Upper lobe of right lung (tissue), 1 donor: ENCODE data around the gene CXorf58. TPM values are rescaled to one million over a fixed set of nuclear protein-coding genes. Genes with fewer than 3 reads are reported as not detected.

Experiments used
- ATAC-seq: fragments of 200-7000 bp; cut with Tn5 transposase; one replicate; pipeline ENCODE4 v1.9.1; 2020; ENCODE audit warnings: mild to moderate bottlenecking, moderate library complexity
- DNase-seq: peaks from one replicate; pipeline ENCODE4 v3.0.0-alpha.2; 2020
- H3K27ac ChIP-seq: fragments of 200-600 bp; one replicate; pipeline ENCODE4 v1.8.0; 2022
- H3K27me3 ChIP-seq: fragments of 200-600 bp; one replicate; pipeline ENCODE4 v1.8.0; 2022; ENCODE audit warnings: mild to moderate bottlenecking
- H3K36me3 ChIP-seq: fragments of 200-600 bp; one replicate; pipeline ENCODE4 v1.8.0; 2022
- H3K4me1 ChIP-seq: fragments of 200-600 bp; one replicate; pipeline ENCODE4 v1.8.0; 2022
- H3K4me3 ChIP-seq: fragments of 200-600 bp; one replicate; pipeline ENCODE4 v1.8.0; 2022; ENCODE audit warnings: mild to moderate bottlenecking
- H3K9me3 ChIP-seq: fragments of 200-600 bp; one replicate; pipeline ENCODE4 v1.8.0; 2022
- intact Hi-C: fragments of 100-400 bp; cut with DNase I; formaldehyde crosslinking; loops from one replicate; pipeline ENCODE4 v1.11.0; 2022
- total RNA-seq: library from RNA; stranded (reverse); fragmentation: NEBNext Ultra II Directional; extraction: Animal tissue kit (Norgen Biotek cat#: 25700); gene quantifications from one replicate; pipeline ENCODE4 v1.2.1, GENCODE V29; 2021
- TF ChIP-seq, protein P1 (sequence below): fragments of 200-600 bp; IDR thresholded peaks from one replicate; pipeline ENCODE4 v1.8.0; 2022; ENCODE audit warnings: antibody characterized with exemption
- donor health status: DM: no; HTN: yes; CAD: no; lungs with severe emphysema.

Gene CXorf58
- total RNA-seq, 1 donor from 2014 or later = not detected

DNA sequence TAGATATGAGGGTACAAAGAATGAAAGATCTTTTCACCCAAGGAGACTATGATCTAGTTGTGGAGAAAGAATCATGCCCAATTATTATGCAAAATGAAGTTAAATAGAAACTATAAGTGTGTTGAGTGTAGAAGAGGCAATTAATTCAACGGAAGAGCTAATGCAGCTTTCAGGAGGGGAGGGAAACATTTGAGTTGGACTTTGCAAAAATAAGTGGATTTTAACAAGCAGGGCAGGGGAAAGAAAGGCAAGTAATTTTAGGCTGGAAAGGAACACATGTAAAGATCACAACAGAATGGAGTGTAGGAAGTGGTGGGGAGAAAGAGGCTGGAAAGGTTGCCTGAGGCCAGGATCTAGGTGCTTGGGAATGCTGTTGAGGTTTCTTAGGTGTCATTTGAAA, 75.1 kb downstream of the CXorf58 start:
- H3K36me3 ChIP-seq = peaks cover 16% of the 10 kb centered on the region
- TF ChIP-seq, protein P1, sequence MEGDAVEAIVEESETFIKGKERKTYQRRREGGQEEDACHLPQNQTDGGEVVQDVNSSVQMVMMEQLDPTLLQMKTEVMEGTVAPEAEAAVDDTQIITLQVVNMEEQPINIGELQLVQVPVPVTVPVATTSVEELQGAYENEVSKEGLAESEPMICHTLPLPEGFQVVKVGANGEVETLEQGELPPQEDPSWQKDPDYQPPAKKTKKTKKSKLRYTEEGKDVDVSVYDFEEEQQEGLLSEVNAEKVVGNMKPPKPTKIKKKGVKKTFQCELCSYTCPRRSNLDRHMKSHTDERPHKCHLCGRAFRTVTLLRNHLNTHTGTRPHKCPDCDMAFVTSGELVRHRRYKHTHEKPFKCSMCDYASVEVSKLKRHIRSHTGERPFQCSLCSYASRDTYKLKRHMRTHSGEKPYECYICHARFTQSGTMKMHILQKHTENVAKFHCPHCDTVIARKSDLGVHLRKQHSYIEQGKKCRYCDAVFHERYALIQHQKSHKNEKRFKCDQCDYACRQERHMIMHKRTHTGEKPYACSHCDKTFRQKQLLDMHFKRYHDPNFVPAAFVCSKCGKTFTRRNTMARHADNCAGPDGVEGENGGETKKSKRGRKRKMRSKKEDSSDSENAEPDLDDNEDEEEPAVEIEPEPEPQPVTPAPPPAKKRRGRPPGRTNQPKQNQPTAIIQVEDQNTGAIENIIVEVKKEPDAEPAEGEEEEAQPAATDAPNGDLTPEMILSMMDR = no peak
- no peak for DNase-seq
- no peak for ATAC-seq
- intact Hi-C loops = no loop called here
- no peaks in the 10 kb centered on the region for H3K27me3 ChIP-seq
- H3K4me3 ChIP-seq = no peak overlapping the region
- no peaks in the 10 kb centered on the region for H3K9me3 ChIP-seq
- no peak overlapping the region for H3K27ac ChIP-seq
- H3K4me1 ChIP-seq = no peaks in the 10 kb centered on the region

Other genes starting within 250 kb of the CXorf58 start
- 37.7 TPM for gene PRDX4, start 240.5 kb upstream of the CXorf58 start, total RNA-seq
- 42.0 TPM for gene ACOT9, start 164.7 kb upstream of the CXorf58 start, total RNA-seq
- gene SAT1, start 124.8 kb upstream of the CXorf58 start, total RNA-seq = 784 TPM
- 12.0 TPM for gene APOO, start 68 bp upstream of the CXorf58 start, total RNA-seq
- 7.1 TPM for gene KLHL15, start 119.2 kb downstream of the CXorf58 start, total RNA-seq
- 135 TPM for gene EIF2S3, start 146.9 kb downstream of the CXorf58 start, total RNA-seq
- 41.5 TPM for gene ZFX, start 241.7 kb downstream of the CXorf58 start, total RNA-seq